Right ventricle myocardium inferior (tissue), 1 donor: ENCODE data around the gene ZBP1. TPM values are rescaled to one million over a fixed set of nuclear protein-coding genes. Genes with fewer than 3 reads are reported as not detected.

Experiments
- ATAC-seq: fragments of 200-7000 bp; cut with Tn5 transposase; one replicate; pipeline ENCODE4 v1.9.1; 2020; ENCODE audit warnings: mild to moderate bottlenecking, moderate library complexity
- DNase-seq: peaks from one replicate; pipeline ENCODE4 v3.0.0; 2021; ENCODE audit errors: missing footprints
- intact Hi-C: fragments of 100-400 bp; cut with DNase I; formaldehyde crosslinking; loops from one replicate; pipeline ENCODE4 v1.11.0; 2022
- total RNA-seq: library from RNA; stranded (reverse); fragmentation: NEBNext Ultra II Directional; extraction: Animal tissue kit (Norgen Biotek cat#: 25700); gene quantifications from one replicate; pipeline ENCODE4 v1.2.1, GENCODE V29; 2021
- donor health status: DM: no; HTN: yes; CAD: no; lungs with severe emphysema.

ZBP1 gene
- total RNA-seq, 1 donor from 2014 or later = 0.22 TPM

GRCh38 chr20:57583289-57584257 lies 36.7 kb downstream of the ZBP1 start:
- DNase-seq = no peak
- no peak for ATAC-seq
- intact Hi-C loops = no loop called here

- ATAC-seq = no peak
- no peak for DNase-seq
- intact Hi-C loops = no loop called here
Observed at GRCh38 chr20:57582432-57583288, 37.6 kb downstream of the ZBP1 start.

- intact Hi-C loops = no loop called here
- ATAC-seq (no peak), DNase-seq (no peak)
Observed at GRCh38 chr20:57582029-57582378, 38.2 kb downstream of the ZBP1 start.

- intact Hi-C loops = no loop called here
- peak; percentile 29 for ATAC-seq
Observed at GRCh38 chr20:57581202-57582028, 38.8 kb downstream of the ZBP1 start.

GRCh38 chr20:57580478-57581201 lies 39.6 kb downstream of the ZBP1 start:
- intact Hi-C loops = no loop called here
- no peak for ATAC-seq

More at GRCh38 chr20:57581202-57582028, 38.8 kb downstream of the ZBP1 start:
- no peak for DNase-seq

GRCh38 chr20:57579898-57580447 lies 40.3 kb downstream of the ZBP1 start:
- intact Hi-C loops = no loop called here
- DNase-seq (no peak), ATAC-seq (no peak)

More at GRCh38 chr20:57580478-57581201, 39.6 kb downstream of the ZBP1 start:
- DNase-seq = no peak

GRCh38 chr20:57579331-57579897 lies 40.8 kb downstream of the ZBP1 start:
- DNase-seq (no peak), ATAC-seq (no peak)
- intact Hi-C loops = no loop called here

GRCh38 chr20:57578476-57579165 lies 41.6 kb downstream of the ZBP1 start:
- DNase-seq = no peak
- ATAC-seq = no peak
- intact Hi-C loops = no loop called here

GRCh38 chr20:57577679-57578475 lies 42.3 kb downstream of the ZBP1 start:
- DNase-seq (no peak), ATAC-seq (no peak)
- intact Hi-C loops = no loop called here

GRCh38 chr20:57576617-57577550 lies 43.3 kb downstream of the ZBP1 start:
- intact Hi-C loops = no loop called here
- ATAC-seq (no peak), DNase-seq (no peak)

GRCh38 chr20:57576002-57576401 lies 44.2 kb downstream of the ZBP1 start:
- no peak for ATAC-seq
- intact Hi-C loops = no loop called here
- DNase-seq = no peak

- no peak for ATAC-seq
- intact Hi-C loops = no loop called here
- DNase-seq = no peak
Observed at GRCh38 chr20:57574954-57575353, 45.3 kb downstream of the ZBP1 start.

- intact Hi-C loops = no loop called here
- DNase-seq (no peak), ATAC-seq (no peak)
Observed at GRCh38 chr20:57573894-57574293, 46.3 kb downstream of the ZBP1 start.

GRCh38 chr20:57573242-57573641 lies 47.0 kb downstream of the ZBP1 start:
- DNase-seq (no peak), ATAC-seq (no peak)
- intact Hi-C loops = no loop called here

GRCh38 chr20:57571782-57572416 lies 48.3 kb downstream of the ZBP1 start:
- intact Hi-C loops = no loop called here
- ATAC-seq (no peak), DNase-seq (no peak)
